ENCODE measurements around the gene FOXA3.

Gene FOXA3

GRCh38 chr19:45863840-45864628 is at the start of gene FOXA3:
Gene FOXA3, plus strand, starts transcription at chr19:45864326. Its CDS starts 131 bp downstream, at chr19:45864457.
- in situ Hi-C loops (cut with HindIII; ENCODE audit: low sequenced_read_pairs), result no loop called here
- DNase-seq (ENCODE audit: low read depth, low spot score), result peak; percentile 8
- peak within 1 kb of the TSS; percentile 97 for H3K4me3 ChIP-seq (ENCODE audit: low read depth, low read length)
- peak; percentile 47 for TF ChIP-seq CTCF (IDR thresholded peaks at IDR 0.05; ENCODE audit: low read depth, low read length)

GRCh38 chr19:45814851-45815480 is 49.2 kb upstream of the FOXA3 start, which contains the start of gene RSPH6A:
Gene RSPH6A, minus strand, starts transcription at chr19:45815308. Its CDS starts 132 bp downstream, at chr19:45815176.
- H3K4me3 ChIP-seq (ENCODE audit: low read depth, low read length), result peak within 1 kb of the TSS; percentile 20
- in situ Hi-C loops (cut with HindIII; ENCODE audit: low sequenced_read_pairs), result no loop called here
- TF ChIP-seq CTCF (IDR thresholded peaks at IDR 0.05; ENCODE audit: low read depth, low read length), result no peak
- no peak for DNase-seq (ENCODE audit: low read depth, low spot score)

GRCh38 chr19:45815481-45816216 is 48.5 kb upstream of the FOXA3 start:
- peak overlapping the region; percentile 20 for H3K4me3 ChIP-seq (ENCODE audit: low read depth, low read length)
- DNase-seq (ENCODE audit: low read depth, low spot score), result no peak
- no peak for TF ChIP-seq CTCF (IDR thresholded peaks at IDR 0.05; ENCODE audit: low read depth, low read length)
- in situ Hi-C loops (cut with HindIII; ENCODE audit: low sequenced_read_pairs), result no loop called here

- no peak for DNase-seq (ENCODE audit: low read depth, low spot score)
- no peak overlapping the region for H3K4me3 ChIP-seq (ENCODE audit: low read depth, low read length)
- in situ Hi-C loops (cut with HindIII; ENCODE audit: low sequenced_read_pairs), result no loop called here
- no peak for TF ChIP-seq CTCF (IDR thresholded peaks at IDR 0.05; ENCODE audit: low read depth, low read length)
Observed at GRCh38 chr19:45816236-45817009, 47.7 kb upstream of the FOXA3 start.

- in situ Hi-C loops (cut with HindIII; ENCODE audit: low sequenced_read_pairs), result no loop called here
- peak; percentile 94 for TF ChIP-seq CTCF (IDR thresholded peaks at IDR 0.05; ENCODE audit: low read depth, low read length)
- peak; percentile 92 for DNase-seq (ENCODE audit: low read depth, low spot score)
- H3K4me3 ChIP-seq (ENCODE audit: low read depth, low read length), result no peak overlapping the region
Observed at GRCh38 chr19:45817010-45817724, 47.0 kb upstream of the FOXA3 start.
